ENCODE data around the gene MTO1.
"Not testable (repeated sequence)": the region's sequence is repeated elsewhere in the genome, so short reads cannot be mapped to it uniquely, and the experiment has no call there.

MTO1 gene, protein sequence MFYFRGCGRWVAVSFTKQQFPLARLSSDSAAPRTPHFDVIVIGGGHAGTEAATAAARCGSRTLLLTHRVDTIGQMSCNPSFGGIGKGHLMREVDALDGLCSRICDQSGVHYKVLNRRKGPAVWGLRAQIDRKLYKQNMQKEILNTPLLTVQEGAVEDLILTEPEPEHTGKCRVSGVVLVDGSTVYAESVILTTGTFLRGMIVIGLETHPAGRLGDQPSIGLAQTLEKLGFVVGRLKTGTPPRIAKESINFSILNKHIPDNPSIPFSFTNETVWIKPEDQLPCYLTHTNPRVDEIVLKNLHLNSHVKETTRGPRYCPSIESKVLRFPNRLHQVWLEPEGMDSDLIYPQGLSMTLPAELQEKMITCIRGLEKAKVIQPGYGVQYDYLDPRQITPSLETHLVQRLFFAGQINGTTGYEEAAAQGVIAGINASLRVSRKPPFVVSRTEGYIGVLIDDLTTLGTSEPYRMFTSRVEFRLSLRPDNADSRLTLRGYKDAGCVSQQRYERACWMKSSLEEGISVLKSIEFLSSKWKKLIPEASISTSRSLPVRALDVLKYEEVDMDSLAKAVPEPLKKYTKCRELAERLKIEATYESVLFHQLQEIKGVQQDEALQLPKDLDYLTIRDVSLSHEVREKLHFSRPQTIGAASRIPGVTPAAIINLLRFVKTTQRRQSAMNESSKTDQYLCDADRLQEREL

DNA sequence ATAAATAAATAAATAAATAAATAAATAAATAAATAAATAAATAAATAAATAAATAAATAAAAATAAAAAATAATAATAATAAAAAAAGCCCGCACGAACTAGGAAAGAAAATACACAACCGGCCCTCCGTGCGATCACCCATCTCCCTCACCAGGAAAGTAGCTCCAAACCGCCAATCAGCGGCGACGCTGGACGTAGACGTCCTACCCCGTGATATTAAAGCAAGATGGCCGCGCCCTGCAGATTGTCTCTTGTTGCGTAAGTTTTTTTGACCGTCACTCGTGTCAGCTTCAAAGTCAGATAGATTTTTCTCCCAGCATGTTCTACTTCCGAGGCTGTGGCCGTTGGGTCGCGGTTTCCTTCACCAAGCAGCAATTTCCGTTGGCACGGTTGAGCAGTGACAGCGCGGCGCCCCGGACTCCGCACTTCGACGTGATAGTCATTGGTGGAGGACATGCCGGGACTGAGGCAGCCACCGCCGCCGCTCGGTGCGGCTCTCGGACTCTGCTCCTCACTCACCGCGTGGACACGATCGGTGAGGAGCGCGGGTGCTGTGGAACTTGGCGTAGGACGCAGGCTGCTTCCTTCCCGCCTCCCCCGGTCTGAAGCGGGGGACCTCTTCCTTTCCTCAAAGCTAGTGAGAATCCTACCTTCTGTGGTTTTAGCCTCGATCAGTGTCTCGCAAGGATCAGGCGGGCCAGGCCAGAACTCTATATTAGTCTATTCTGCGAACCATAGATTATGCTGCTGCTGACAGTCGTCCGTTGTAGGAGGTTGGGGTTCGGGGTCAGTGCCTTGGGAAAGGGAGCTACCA, at the start of gene MTO1:
Gene MTO1 (plus strand): TSS at position 201 of the 814 bp plus-strand sequence. CDS start 118 bp downstream, at position 319.
- DNase-seq = peak; percentile 99

DNA sequence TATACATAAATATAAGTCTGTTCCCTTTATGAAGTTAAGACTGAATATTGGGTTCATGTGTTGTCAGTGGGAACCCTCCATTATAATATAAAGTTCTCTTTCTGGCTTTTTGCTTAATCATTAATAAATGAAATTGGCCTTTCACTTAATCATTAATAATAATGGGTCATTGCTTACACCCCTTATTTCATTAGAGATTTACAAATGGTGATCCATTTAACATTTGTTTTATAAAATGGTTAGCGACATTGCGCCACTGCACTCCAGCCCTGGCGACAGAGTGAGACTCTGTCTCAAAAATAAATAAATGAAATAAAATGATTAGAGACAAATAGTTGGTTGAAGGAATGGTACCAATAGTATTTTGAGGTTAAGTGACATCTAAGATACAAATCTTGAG, 48.4 kb upstream of the MTO1 start:
- DNase-seq = no peak

DNA sequence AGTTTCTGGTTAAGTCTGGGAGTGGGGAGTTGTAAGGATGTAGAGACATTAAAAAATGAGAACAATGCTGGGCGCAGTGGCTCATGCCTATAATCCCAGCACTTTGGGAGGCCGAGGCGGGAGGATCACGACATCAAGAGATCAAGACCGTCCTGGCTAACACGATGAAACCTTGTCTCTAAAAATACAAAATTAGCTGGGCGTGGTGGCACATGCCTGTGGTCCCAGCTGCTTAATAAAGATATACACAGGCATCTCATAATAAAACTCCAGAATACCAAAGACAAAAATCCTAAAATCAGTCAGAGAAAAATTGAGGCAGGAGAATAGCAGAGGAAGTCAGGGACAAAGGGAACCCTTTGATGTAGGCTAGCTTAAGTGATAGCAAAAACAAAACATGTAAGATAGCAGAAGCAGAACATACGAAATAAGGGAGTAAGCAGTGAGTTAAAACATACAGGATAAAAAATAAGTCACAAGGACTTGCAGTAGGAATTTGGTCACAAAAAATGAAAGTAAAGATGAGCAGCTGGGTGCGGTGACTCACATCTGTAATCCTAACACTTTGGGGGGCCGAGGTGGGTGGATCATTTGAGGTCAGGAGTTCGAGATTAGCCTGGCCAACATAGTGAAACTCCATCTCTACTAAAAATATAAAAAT, 43.3 kb upstream of the MTO1 start:
- DNase-seq = no peak

DNA sequence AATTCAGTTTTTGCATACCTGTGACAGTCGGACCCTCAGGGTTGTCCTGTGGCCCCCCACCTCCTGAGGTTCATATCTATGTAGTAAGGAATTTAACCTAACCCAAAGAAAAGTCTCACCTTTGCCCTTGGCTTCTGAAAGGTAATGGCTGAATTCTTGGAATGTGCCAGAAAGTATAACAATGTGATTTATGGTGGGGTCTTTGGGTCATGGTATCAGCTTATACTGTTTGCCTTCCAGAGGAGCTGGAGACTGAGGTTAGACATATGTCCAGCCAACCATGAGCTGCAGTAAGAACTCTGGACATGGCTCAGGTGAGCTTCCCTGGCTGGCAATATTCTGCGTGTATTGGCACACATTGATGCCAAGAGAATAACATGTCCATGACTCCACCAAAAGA, 40.0 kb upstream of the MTO1 start:
- DNase-seq = no peak

DNA sequence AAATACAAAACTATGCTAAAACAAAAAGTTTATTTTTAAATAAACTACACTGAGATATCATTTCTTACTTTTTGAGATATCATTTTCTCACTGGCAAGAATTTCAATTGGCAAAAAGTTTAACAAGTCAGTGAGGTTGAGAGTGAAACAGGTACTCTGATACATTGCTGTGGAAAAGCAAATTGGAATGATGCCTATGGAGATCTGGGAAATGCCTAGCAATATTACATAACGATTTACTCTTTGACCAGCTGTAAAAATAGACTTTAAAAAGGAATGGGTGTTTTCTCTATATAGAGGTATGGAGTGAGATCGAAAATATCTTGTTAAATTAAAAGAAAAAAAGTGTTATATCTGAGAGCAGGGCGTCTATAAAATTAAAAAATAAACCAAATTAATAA, 26.3 kb upstream of the MTO1 start:
- no peak for DNase-seq

DNA sequence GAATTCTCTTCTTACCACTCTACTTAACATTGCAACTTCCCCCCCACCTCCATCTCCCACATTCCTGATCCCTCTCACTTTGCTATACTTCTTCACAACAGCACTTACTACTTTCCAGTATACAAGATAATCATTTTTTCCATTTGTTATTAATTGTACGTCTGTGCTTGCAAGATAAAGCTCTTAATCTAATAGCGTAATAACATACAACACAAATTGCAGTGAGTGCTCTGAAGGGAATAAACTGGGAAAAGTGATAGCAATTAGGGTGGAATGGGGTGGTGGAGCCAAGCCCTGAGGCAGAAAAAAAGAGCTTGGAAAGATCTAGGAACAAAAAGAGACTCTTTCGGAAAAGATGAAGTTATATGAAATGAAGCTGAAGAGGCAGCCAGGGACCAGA, 18.0 kb upstream of the MTO1 start:
- DNase-seq = no peak

DNA sequence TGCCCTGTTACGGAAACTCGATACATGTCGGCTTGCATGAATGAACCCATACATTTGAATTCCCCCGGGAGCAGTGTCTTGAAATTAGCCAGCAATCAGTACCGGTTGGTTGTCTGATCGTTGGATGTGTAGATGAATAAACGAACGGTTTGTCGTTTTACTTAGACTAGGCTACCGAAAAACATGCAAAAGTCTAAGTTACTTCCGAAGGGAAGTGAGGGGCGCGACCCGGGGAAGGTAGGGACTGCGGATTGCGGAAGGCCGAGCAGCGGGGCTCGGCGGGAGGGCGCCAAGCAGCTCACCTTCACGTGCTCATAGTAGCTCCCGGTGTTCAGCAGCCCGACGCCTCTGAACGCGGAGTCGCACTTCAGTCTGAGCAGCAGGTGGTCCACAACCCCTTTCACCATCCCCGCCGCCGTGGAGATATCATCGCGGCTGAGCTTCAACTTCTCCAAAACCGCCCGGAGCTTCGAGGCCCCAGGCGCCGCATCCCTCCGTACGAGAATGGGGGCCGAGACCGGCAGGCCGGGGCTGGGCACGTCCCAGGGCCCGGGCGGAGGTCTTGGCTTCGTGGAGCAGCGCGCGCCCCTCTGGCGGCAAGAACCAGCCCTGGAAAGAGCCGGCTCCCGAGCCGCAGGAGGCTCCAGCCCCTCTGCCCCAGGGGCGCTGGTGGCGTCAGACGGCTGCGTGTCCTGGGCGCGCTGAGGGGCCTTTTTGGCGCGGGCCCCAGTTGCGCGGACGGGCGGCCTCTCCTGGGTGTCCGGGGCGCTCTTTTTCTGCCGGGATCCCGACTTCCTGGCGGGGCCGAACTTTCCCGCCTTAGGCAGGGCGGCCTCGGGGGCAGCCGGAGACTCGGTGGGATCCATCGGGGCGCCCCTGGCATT, 10.1 kb upstream of the MTO1 start:
- DNase-seq = peak; percentile 88

DNA sequence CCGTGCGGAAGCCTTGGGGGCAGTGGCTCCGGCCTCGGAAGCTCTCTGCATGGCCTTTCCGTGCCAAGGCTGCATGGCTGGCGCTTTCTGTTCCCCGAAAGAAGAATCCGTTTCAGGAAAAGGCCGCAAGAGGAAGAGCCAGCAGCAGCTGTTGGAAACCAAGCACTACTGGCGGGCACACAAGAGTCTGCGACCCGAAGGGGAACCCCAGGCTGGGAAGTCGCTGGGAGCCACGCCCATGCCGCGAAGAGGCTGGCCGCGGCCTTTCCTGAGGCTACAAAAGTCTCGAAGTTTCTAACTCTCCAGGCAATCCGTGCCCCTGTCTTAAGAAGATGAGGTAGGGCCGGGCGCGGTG, 9.5 kb upstream of the MTO1 start, which contains the start of gene CGAS:
Gene CGAS (minus strand): TSS at position 191 of the 355 bp plus-strand sequence. CDS start 116 bp downstream, at position 75.
- DNase-seq = peak; percentile 99

DNA sequence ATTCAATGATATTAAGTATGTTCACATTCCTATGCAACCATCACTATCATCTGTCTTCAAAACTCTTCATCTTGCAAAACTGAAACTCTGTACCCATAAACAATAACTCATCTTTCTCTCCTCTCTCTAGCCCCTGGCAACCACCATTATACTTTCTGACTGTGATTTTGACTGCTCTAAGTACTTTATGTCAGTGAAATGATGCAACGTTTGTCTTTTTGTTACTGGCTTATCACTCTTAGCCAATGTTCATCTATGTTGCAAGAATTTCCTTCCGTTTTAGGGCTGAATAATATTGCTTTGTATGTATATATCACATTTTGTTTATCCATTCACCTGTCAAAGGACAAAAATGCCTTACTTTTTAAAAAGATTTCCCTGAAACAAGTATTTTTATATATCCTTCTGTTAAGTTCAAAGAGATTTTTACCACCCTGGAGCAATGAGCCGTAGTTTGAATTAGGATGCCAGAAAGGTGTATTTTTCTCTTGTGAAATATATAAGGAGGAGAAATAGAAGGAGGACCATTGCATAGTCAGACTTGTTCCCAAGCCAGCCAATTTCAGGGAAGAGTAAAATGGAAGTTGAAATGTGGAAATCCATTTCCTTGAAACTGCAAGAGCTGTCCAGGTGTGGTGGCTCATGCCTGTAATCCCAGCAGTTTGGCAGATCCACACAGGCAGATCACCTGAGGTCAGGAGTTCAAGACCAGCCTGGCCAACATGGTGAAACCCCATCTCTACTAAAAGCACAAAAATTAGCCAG, 5.5 kb upstream of the MTO1 start:
- no peak for DNase-seq

DNA sequence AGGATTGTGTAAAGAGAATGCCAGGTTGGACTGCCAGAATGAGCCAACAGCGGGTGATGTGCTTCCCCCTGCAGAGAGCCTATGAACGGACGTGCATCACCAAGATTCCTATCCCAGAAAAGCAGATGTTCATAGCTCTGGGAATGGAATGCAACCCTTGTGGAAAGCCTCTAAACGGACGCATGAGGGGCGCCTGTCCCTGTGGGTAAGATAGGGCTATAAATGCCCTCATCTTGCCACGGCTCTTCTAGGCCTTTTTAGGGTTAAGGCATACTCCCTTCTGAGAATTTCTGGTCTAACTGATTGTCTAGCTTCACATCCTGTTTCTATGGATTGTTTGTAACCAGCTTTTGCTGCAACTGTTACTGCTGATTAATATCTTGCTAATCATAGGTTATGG, 2.1 kb upstream of the MTO1 start:
- not testable (repeated sequence) for DNase-seq

DNA sequence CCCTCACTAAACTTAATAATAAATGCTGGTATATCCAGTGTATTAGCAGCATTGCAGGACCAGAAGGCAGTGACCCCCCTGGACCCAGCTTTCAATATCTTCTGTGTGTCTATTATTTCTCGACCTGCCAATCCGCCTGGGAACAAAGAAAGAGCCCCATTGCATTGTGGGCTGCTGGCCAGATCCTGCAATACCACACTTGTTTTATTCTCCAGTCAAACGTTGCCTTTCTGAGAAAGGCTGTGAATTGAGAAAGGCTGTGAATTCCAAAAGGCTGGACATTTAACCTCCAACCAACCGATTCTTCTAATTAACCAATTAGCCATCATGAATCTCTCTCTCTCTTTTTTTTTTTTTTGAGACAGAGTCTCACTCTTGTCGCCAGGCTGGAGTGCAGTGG, 1.5 kb upstream of the MTO1 start:
- no peak for DNase-seq

DNA sequence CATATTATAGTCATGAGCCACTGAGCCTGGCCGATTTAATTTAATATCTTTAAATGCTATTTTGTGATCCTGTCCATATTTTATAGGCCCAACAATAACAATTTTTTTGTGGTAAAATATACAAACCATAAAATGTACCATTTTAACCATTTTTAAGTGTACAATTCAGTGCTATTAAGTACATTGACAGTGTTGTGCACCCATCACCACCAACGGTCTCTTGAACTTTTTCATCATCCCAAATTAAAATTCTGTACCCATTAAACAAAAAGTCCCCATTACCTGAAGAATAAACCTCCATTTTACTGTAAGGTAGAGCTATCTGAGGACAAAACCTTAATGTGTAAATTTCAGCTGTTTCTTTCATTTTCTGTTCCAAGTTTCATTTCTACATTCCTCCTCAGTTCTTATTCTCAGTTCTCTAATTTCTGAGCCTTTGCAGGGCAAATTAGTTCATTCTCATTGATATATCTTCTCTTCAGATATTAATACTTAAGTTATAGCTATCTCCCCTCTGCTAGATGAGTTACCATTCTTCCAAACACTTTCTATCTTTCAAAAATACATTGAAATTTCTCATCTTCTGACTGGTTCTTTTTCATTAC, 10.3 kb downstream of the MTO1 start:
- peak; percentile 72 for DNase-seq

DNA sequence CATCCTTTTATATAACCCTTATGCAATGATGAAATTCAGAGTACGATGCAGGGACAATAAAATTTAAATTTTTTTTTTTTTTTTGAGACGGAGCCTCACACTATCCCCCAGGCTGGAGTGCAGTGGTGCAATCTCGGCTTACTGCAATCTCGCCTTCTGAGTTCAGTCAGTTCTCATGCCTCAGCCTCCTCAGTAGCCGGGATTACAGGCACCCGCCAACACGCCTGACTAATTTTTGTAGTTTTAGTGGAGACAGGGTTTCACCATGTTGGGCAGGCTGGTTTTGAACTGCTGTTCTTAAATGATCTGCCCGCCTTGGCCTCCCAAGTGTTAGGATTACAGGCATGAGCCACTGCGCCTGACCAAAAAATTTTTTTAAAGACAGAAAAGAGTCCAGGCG, 15.2 kb downstream of the MTO1 start:
- no peak for DNase-seq

DNA sequence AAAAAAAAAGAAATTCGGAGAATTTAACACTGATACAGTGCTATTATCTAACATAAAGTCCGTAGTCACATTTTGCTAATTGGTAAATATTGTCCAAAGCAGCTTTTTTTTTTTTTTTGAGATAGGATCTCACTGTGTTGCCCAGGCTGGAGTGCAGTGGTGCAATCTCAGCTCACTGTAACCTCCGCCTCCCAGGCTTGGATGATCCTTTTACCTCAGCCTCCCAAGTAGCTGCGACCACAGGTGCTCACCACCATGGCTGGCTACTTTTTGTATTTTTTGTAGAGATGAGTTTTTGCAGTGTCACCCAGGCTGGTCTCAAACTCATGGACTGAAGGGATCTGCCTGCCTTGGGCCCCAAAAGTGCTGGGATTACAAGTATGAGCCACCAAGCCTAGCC, 15.9 kb downstream of the MTO1 start:
- DNase-seq = no peak

DNA sequence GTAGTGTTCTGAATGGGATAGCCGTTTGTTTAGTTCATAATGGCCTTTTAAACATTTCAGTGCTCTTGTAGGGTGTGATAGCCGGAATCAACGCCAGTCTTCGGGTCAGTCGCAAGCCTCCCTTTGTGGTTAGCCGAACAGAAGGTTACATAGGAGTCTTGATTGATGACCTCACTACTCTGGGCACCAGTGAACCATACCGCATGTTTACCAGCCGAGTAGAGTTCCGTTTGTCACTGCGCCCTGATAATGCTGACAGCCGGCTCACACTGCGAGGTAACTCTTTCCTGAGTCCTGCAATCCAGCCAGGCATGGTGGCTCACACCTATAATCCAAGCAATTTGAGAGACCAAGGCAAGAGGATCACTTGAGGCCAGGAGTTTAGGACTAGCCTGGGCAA, 20.4 kb downstream of the MTO1 start:
- DNase-seq = no peak

DNA sequence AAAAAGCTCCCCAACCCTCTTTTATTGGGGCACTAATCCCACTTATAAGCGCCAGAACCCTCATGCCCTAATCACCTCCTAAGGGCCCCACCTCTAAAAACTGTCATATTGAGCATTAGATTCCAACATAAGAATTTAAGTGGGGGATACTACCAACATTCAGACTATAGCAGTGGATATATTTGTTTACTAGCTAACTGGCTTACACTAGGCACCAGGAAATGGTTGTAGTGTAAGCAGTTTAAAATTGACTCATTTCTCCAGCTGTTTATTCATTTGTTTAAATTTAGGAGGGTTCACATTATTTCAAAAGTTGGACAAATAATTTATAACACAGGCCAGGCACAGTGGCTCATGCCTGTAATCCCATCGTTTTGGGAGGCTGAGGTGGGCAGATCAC, 22.9 kb downstream of the MTO1 start:
- DNase-seq = no peak

DNA sequence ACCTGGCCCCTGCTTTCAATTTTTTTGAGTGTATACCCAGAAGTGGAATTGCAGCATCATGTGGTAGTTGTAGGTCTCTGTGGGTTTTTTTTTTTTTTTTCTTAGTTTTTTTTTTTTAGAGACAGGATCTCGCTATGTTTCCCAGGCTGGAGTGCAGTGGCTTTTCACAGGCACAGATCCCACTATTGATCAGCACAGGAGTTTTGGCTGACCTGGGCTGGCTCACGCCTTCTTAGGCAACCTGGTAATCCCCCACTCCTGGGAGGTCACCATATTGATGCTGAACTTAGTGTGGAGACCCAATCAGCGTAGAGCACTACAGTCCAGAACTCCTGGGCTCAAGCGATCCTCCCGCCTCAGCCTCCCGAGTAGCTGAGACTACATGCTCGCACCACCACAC, 25.9 kb downstream of the MTO1 start:
- DNase-seq = no peak

DNA sequence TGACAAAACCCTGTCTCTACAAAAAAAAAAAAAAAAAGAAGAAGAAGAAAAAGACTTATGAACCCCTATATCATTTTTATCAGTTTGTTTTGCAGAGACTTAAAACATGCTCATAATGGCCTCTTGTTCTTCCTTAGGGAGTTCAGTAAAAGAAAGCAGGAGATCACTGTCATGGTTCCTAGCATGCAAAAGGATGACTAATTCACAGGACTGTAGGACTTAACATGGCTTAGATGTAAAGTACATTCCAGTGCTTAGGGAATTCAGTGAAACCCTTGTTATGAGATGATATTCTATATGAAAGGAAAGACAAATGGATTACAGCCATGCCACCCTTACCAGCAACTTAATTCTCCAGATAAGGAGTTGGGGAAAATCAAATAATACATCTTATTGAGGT, 29.8 kb downstream of the MTO1 start:
- no peak for DNase-seq

DNA sequence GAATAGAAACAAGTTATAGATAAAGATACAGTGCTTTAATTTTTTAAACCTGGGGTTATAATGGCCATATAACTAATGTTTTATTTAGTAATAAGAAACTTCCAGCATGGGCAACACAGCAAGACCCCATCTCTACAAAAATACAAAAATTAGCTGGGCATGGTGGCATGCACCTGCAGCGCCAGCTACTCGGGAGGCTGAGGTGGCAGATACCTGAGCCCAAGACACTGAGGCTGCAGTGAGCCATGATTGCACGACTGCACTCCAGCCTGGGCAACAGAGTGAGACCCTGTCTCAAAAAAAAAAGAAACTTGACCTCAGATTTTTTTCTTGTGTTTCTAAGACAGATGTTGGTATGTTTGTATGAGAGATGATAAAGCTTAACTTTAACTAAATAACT, 36.4 kb downstream of the MTO1 start:
- DNase-seq = no peak

DNA sequence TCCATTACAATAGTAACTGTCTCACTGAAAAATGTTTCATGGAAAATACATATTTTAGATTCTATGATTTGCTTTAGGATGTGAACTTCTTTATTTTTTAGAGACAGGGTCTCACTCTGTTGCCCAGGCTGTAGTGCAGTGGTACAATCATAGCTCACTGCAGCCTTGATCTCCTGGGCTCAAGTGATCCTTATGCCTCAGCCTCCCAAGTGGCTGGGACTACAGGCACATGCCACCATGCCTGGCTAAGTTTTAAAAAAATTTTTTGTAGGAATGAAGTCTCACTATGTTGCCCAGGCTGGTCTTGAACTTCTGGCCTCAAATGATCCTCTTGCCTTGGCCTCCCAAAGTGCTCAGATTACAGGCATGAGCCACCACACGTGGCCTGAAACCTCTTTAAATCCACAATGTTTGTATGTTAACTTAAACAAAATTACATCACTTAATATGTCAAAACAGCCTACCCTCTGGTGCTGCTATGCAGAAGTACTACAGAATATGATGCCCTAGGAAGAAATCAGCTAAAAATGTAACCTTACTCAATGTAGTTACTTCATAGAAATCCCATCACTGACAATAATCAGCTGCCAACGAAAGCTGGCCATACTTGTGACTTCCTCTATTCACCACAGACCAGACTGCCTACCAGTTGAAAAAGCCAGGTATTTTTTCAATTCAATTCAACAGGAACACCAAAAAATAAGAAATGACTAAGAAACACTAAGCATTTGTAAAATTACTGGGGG, 41.7 kb downstream of the MTO1 start:
- DNase-seq = no peak
